Measurements from ENCODE around the gene SLC24A5. TPM values are rescaled to one million over a fixed set of nuclear protein-coding genes. Genes with fewer than 3 reads are reported as not detected.

SLC24A5 gene
- total and polyA plus RNA-seq, 2 donors (not counting 1 experiment from before 2014, with no cell fraction given), result not detected

GRCh38 chr15:48153526-48153925 is 32.7 kb downstream of the SLC24A5 start:
- H2AFZ ChIP-seq (ENCODE audit: insufficient read depth, low read depth, low read length, poor library complexity, severe bottlenecking), result no peak overlapping the region
- H3K79me2 ChIP-seq (ENCODE audit: control insufficient read depth, insufficient read depth, low read length), result no peaks in the 10 kb centered on the region
- TF ChIP-seq EZH2 (IDR thresholded peaks at IDR 0.05; ENCODE audit: borderline replicate concordance, insufficient read depth, low read depth, low read length, poor library complexity, severe bottlenecking) (no peak), CTCF (IDR thresholded peaks at IDR 0.05) (no peak)
- H3K9me3 ChIP-seq (ENCODE audit: control extremely low read depth in 1 of 3, control insufficient read depth in 2 of 3, insufficient read depth in 1 of 3, low read length in 2 of 3), result no peaks in the 10 kb centered on the region
- H3K9me3 Mint-ChIP-seq (ENCODE audit: insufficient read depth), result no peaks in the 10 kb centered on the region
- no peaks in the 10 kb centered on the region for H3K27me3 Mint-ChIP-seq
- DNase-seq (no peak), ATAC-seq (ENCODE audit: low read depth) (no peak)
- ChIA-PET POLR2A (no interaction called here), CTCF (no interaction called here)
- H3K9ac ChIP-seq (ENCODE audit: low read length), result no peak overlapping the region
- H3K27ac ChIP-seq (ENCODE audit: low read length in 2 of 2), result no peak overlapping the region
- no peaks in the 10 kb centered on the region for H3K4me1 ChIP-seq (ENCODE audit: control insufficient read depth in 2 of 2, insufficient read depth in 2 of 2, low read length in 2 of 2)
- no peak overlapping the region for H3K4me3 Mint-ChIP-seq
- no peak overlapping the region for H3K27ac Mint-ChIP-seq
- intact Hi-C loops (cut with micrococcal nuclease), result no loop called here
- H3K4me2 ChIP-seq (replicated peaks; ENCODE audit: low read depth, low read length, poor library complexity, severe bottlenecking), result no peak overlapping the region
- no CpG with 5 or more reads among the region's 2 CpGs for WGBS (ENCODE audit: insufficient coverage)
- no peaks in the 10 kb centered on the region for H4K20me1 ChIP-seq (ENCODE audit: control insufficient read depth, insufficient read depth, low read length, poor library complexity, severe bottlenecking)
- no peaks in the 10 kb centered on the region for H3K27me3 ChIP-seq (replicated peaks in 1 of 4; ENCODE audit: control extremely low read depth in 1 of 4, control insufficient read depth in 3 of 4, insufficient read depth in 4 of 4, low read length in 3 of 4)
- no peak overlapping the region for H3K4me3 ChIP-seq (ENCODE audit: control extremely low read depth in 1 of 5, extremely low read depth in 1 of 5, insufficient read depth in 1 of 5, low read depth in 2 of 5, low read length in 4 of 5)
- H3K36me3 ChIP-seq (replicated peaks in 1 of 2; ENCODE audit: control extremely low read depth in 1 of 2, control insufficient read depth in 1 of 2, extremely low read depth in 1 of 2, insufficient read depth in 2 of 2, low read length in 1 of 2), result peaks cover 5 to 9% of the 10 kb centered on the region in 2 experiments
- H3K4me1 Mint-ChIP-seq, result no peaks in the 10 kb centered on the region

- H3K4me3 ChIP-seq (ENCODE audit: control extremely low read depth in 1 of 5, extremely low read depth in 1 of 5, insufficient read depth in 1 of 5, low read depth in 2 of 5, low read length in 4 of 5), result no peak overlapping the region
- no peak for ATAC-seq (ENCODE audit: low read depth)
- no peak overlapping the region for H2AFZ ChIP-seq (ENCODE audit: insufficient read depth, low read depth, low read length, poor library complexity, severe bottlenecking)
- H4K20me1 ChIP-seq (ENCODE audit: control insufficient read depth, insufficient read depth, low read length, poor library complexity, severe bottlenecking), result no peaks in the 10 kb centered on the region
- no peaks in the 10 kb centered on the region for H3K4me1 ChIP-seq (ENCODE audit: control insufficient read depth in 2 of 2, insufficient read depth in 2 of 2, low read length in 2 of 2)
- POLR2A ChIA-PET, result no interaction called here
- peaks cover 0 to 6% of the 10 kb centered on the region in 2 experiments for H3K36me3 ChIP-seq (replicated peaks in 1 of 2; ENCODE audit: control extremely low read depth in 1 of 2, control insufficient read depth in 1 of 2, extremely low read depth in 1 of 2, insufficient read depth in 2 of 2, low read length in 1 of 2)
- CTCF ChIA-PET, result no interaction called here
- DNase-seq, result no peak
- no peaks in the 10 kb centered on the region for H3K27me3 ChIP-seq (replicated peaks in 1 of 4; ENCODE audit: control extremely low read depth in 1 of 4, control insufficient read depth in 3 of 4, insufficient read depth in 4 of 4, low read length in 3 of 4)
- Mint-ChIP-seq H3K27me3 (no peaks in the 10 kb centered on the region), H3K9me3 (ENCODE audit: insufficient read depth) (peaks cover 2% of the 10 kb centered on the region), H3K4me1 (no peaks in the 10 kb centered on the region), H3K27ac (no peak overlapping the region), H3K4me3 (no peak overlapping the region)
- no peak overlapping the region for H3K27ac ChIP-seq (ENCODE audit: low read length in 2 of 2)
- H3K4me2 ChIP-seq (replicated peaks; ENCODE audit: low read depth, low read length, poor library complexity, severe bottlenecking), result no peak overlapping the region
- no peak overlapping the region for H3K9ac ChIP-seq (ENCODE audit: low read length)
- H3K79me2 ChIP-seq (ENCODE audit: control insufficient read depth, insufficient read depth, low read length), result peaks cover 21% of the 10 kb centered on the region
- intact Hi-C loops (cut with micrococcal nuclease), result no loop called here
- peaks cover 0 to 4% (median 3%) of the 10 kb centered on the region in 3 donors for H3K9me3 ChIP-seq (ENCODE audit: control extremely low read depth in 1 of 3, control insufficient read depth in 2 of 3, insufficient read depth in 1 of 3, low read length in 2 of 3)
- TF ChIP-seq EZH2 (IDR thresholded peaks at IDR 0.05; ENCODE audit: borderline replicate concordance, insufficient read depth, low read depth, low read length, poor library complexity, severe bottlenecking), result no peak
- no peak for TF ChIP-seq CTCF (IDR thresholded peaks at IDR 0.05)
- WGBS (ENCODE audit: insufficient coverage), result no CpG with 5 or more reads among the region's 3 CpGs
Measured at GRCh38 chr15:48168616-48169015, 47.8 kb downstream of the SLC24A5 start.

Measured in B cell (primary cell).